ENCODE measurements around the gene PABPN1.

The PABPN1 gene

GRCh38 chr14:23358042-23358441, 36.8 kb downstream of the PABPN1 start:
- no peak for DNase-seq (ENCODE audit: low read depth, low spot score)

GRCh38 chr14:23358553-23359166, 37.4 kb downstream of the PABPN1 start:
- DNase-seq (ENCODE audit: low read depth, low spot score): no peak

GRCh38 chr14:23359167-23359626, 37.9 kb downstream of the PABPN1 start:
- no peak for DNase-seq (ENCODE audit: low read depth, low spot score)

GRCh38 chr14:23359722-23360447, 38.6 kb downstream of the PABPN1 start:
- no peak for DNase-seq (ENCODE audit: low read depth, low spot score)

- DNase-seq (ENCODE audit: low read depth, low spot score): no peak
Observed at GRCh38 chr14:23360496-23360895, 39.2 kb downstream of the PABPN1 start.

GRCh38 chr14:23361320-23361719, 40.1 kb downstream of the PABPN1 start:
- DNase-seq (ENCODE audit: low read depth, low spot score): no peak

GRCh38 chr14:23361763-23362162, 40.5 kb downstream of the PABPN1 start:
- no peak for DNase-seq (ENCODE audit: low read depth, low spot score)

- no peak for DNase-seq (ENCODE audit: low read depth, low spot score)
Observed at GRCh38 chr14:23362200-23362599, 40.9 kb downstream of the PABPN1 start.

- no peak for DNase-seq (ENCODE audit: low read depth, low spot score)
Observed at GRCh38 chr14:23364164-23365035, 43.1 kb downstream of the PABPN1 start.

GRCh38 chr14:23365036-23365731, 43.9 kb downstream of the PABPN1 start, which contains the start of gene EFS:
Gene EFS, minus strand, starts transcription at chr14:23365172. Its CDS starts 147 bp downstream, at chr14:23365025.
- no peak for DNase-seq (ENCODE audit: low read depth, low spot score)

- no peak for DNase-seq (ENCODE audit: low read depth, low spot score)
Observed at GRCh38 chr14:23365732-23366425, 44.6 kb downstream of the PABPN1 start.

GRCh38 chr14:23366426-23366921, 45.2 kb downstream of the PABPN1 start:
- DNase-seq (ENCODE audit: low read depth, low spot score): no peak

- DNase-seq (ENCODE audit: low read depth, low spot score): no peak
Observed at GRCh38 chr14:23370221-23370620, 49.0 kb downstream of the PABPN1 start.

GRCh38 chr14:23371865-23372264, 50.6 kb downstream of the PABPN1 start:
- DNase-seq (ENCODE audit: low read depth, low spot score): no peak

- no peak for DNase-seq (ENCODE audit: low read depth, low spot score)
Observed at GRCh38 chr14:23372509-23372908, 51.3 kb downstream of the PABPN1 start, which contains the start of gene IL25. Gene IL25, plus strand, starts transcription at chr14:23372809.

- DNase-seq (ENCODE audit: low read depth, low spot score): no peak
Observed at GRCh38 chr14:23373041-23373440, 51.8 kb downstream of the PABPN1 start.
